NCI-H460 (cell line): ENCODE data around the gene THBS4. TPM values are rescaled to one million over a fixed set of nuclear protein-coding genes. Genes with fewer than 3 reads are reported as not detected.
"Not testable (repeated sequence)": the region's sequence is repeated elsewhere in the genome, so short reads cannot be mapped to it uniquely, and the experiment has no call there.

Source experiments
- DNase-seq: peaks from one replicate; pipeline ENCODE4 v3.0.0-alpha.2; 2016; ENCODE audit warnings: low read depth; ENCODE audit errors: extremely low read depth
- small RNA-seq, 2 experiments: library from RNA; depleted of rRNA; stranded (forward); fragments of <200 nt; gene quantifications; one replicate each; pipeline ENCODE3, GENCODE V24; 2014
- total RNA-seq: library from RNA; depleted of rRNA; stranded (reverse); fragments of >200 nt; shearing (Covaris generic); gene quantifications from 2 replicates; pipeline ENCODE4 v1.2.3, GENCODE V29; 2014; rRNA removed

The THBS4 gene
- total RNA-seq, 1 experiment from 2014 or later: 0.17 TPM

DNA sequence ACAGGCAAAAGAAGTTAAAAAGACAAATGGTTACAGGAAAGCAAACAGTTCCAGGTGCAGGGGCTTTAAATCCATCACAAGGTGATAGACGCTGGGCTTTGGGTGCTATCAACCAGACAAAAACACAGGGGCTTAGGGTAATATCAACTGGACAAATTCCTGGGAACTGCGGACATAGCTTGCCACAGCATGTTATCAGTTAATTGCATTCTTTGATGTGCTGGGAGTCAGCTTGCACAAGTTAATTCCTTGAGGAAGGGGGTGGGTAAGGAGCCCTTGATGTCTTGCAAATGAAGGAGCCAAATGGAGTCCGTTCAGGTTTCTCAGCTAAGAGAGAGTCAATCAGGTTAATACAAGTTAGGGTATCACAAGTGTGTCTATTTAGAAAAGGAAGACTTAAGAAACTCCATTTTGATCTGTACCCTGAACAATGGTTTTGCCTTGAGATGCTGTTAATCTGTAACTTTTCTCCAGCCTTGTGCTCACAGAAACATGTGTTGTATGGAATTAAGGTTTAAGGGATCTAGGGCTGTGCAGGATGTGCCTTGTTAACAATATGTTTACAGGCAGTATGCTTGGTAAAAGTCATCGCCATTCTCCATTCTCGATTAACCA is 76.3 kb downstream of the THBS4 start:
- DNase-seq: not testable (repeated sequence)

DNA sequence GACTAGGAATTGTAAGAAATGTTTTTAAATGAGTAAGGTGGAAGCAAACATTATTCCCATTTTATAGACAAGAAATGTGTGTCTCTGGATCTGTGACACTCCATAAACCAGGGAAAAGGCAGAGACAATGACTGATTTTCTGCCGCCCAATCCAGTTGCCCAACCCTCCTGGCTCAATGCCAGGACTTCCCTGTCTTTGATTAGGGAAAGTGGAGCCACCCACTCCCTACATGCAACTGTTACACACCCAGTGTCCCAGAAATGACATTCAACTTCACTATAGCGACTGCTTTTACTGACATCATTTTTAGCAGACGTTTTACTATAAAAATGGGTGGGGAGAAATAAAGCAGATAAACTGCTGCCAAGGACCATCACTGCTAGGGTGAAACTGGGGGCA is 79.7 kb downstream of the THBS4 start:
- DNase-seq: no peak

DNA sequence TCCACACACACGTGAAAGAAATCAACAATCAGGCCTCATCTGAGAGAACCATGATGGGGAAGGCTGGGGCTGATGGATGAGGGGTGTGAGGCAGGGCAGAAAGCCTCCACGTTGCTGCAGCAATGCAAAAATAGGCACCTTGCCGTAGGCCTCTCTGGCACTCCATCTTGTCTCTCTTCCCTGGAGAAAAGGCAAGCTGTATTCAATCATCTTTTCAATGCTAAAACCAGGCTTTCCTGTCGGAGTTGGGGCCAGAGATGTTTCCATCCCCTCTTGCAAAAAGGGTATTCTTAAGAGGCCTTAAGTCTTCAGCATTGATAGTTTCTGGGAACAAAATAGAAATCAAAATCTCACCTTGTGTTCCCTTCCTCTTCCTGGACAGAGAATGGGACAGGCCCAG is 80.9 kb downstream of the THBS4 start:
- DNase-seq: no peak

DNA sequence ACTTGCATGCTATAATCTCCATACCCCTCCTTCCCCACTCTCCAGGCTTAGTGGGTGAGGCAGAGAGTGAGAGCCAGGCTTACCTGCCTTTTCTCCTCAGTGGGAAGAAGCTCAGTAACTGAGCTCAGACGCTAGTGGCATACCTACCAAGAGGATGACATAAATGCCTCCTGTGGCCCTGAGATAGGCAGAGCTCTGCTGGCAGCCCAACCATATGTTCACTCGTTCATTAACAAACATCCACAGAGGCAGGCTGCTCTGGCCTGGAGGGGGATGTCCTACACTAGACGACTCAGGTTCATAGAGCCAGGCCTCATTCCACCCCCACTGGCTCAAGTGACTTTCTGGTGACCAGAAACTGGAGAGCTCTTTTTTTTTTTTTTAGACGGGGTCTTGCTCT is 81.3 kb downstream of the THBS4 start:
- DNase-seq: no peak

DNA sequence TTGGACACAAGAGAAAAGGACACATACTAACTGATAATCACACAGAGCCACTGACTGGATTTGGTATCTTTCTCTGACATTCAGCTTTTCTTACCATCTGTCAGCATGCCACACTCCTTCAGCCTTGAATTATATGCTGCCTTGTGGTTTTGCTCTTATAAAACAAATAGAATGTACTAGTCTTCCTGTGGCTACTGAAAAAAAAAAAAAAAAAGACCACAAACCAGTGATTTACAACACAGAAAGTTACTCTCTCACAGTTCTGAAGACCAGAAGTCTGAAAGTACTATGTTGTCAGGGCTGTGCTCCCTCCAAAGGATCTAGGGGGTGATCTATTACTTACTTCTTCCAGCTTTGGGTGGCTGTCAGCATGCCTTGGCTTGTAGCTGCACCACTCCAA is 82.3 kb downstream of the THBS4 start:
- DNase-seq: no peak

DNA sequence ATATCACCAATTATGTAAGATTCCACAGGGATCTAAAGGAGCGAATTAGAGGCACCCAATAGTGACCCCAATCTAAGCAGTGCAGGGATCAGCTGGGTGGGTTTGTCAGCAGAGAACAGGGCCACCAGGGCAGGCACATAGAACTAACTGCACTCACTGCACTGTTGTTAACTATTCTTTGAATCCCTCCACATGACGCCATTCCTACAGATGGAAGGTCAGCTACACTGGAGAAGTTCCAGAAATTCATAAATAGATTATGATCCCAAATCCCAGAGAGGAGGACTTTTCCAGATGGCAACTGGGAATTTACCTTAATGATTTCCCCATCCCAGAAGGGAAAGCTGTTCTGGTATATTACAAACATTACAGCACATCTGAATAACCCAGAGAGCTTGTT is 84.2 kb downstream of the THBS4 start:
- no peak for DNase-seq

DNA sequence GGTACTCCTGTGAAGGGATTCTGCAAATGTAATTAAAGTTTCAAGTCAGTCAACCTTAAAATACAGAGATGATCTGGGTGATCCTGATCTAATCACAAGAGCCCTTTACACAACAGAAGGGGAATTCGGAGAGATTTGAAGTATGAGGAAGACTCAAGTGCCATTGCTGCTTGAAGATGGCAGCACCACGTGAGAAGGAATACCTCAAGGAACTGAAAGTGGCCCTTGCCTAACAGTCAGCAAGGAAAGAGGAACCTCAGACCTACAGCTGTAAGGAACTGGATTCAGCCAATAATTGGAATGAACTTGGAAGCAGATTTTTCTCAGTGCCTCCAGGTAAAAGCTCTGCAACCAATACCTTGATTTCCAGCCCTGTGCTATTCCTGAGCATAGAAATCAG is 87.4 kb downstream of the THBS4 start:
- no peak for DNase-seq

DNA sequence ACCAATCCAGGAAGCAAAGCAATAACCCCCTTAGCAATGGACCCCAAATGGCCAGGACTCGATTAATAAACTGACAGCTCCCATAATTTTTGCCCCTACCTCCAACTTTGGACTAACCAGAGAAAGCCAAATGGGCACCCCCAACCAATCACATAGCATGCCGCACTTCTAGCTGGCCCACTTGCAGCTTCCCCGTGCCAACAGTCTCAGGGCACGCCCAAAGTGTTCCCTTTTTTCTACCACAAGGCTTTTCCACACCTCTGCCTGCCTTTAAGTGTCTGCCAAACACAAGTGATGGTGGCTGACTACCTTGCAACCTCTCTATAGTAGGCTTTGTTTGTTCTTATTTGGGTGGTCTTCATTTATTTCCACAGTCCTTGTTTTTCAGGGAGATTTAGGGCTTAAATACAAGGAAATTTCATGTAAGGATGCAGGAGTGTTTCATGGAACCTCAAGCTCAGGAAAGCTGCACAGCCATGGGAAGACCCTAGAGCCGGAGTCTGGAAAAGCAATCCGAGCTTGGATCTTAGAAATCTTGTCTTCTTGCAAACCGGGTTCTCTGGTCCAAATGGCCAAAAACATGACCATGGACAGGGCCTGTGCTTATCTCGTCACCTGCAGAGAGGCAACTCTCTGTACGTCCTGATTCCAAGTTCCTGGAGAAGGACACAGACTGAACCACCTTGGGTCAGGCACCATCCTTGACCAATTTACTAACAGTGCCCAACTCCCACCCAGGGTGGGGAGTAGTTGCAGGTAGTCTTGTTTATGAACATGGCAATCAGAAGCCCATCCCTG is 89.2 kb downstream of the THBS4 start:
- no peak for DNase-seq

DNA sequence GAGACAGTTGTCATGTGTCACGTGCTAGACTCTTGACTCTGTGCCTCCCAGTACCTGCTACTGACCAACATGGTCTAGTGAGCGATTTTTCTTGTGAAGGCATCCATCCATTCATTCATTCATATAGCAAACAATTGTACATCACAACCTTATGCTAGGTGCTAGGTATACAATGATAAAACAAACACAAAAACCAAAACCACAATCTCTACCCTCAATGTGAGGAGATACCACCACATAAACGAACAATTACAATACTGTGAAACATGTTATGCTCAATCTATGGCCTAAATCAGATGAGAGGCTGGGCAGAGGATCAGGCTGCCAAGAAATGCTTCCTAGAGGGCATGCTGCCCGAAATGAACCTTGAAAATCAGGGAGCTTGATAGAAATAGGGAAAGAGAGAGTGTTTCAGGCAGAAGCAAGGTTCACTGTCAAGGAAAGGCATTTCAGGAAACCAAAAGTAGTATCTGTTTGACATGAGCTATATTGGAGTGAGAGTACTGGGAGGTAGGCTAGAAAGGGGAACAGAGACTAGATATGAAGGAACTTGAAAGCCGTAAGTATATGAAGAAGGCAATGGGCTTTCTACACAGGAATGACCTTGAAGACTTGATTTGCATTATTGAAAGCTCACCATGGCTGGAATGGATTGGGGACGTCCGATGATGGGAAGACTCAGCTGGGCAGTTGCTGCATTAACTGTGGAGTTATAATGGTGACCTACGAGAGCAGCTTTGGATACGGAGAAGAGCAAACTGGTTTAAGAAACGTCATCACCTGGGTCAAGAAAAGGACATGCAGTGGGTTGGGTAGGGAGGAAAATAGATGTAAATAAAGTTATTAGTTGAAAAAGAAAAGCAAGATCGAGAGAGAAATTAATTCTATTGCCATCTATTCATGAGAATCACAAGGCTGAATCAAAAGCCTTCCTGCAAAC is 90.1 kb downstream of the THBS4 start:
- DNase-seq: no peak

DNA sequence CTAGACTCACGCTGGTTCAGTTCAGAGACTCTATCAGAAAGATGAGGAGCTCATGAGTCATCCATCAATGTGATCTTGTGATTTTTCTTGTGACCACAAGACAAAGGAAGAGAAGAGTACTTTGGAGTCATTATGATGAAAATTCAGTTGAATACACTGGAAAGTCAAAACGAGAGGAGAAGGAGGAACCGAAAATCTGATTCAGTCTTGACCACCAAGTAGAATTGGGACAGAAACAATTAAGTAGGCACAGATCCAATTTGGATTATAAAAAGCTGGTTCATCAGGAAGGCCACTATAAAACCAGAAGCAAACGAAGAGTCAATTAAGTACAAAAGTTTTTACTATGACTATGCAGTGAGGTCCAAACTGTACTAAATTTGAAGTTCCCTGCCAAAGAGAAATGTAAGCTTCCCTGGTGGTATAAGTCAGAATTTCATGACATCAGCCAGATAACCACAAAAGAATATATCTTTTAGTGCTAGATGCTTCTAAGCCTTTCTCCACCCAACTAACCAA is 90.9 kb downstream of the THBS4 start:
- no peak for DNase-seq

DNA sequence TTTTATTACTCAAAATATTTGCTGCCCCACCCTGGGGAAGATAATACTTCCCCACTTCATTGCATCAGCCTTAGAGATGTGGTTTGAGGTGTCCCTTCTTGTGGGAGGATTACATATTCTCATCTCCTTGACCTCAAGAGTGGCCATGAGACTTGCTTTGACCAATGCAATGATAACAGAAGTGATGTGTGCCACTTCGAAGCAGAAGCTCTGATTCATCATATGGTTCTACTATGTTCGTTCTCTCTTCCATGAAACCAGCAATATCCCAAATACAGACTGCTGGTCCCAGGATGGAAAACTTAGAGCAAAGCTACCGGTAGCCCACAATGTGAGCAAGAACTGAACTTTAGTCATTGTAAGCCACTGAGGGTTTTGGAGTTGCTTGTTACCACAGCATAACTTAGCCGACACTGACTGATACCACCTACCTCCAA is 92.0 kb downstream of the THBS4 start:
- DNase-seq: no peak

DNA sequence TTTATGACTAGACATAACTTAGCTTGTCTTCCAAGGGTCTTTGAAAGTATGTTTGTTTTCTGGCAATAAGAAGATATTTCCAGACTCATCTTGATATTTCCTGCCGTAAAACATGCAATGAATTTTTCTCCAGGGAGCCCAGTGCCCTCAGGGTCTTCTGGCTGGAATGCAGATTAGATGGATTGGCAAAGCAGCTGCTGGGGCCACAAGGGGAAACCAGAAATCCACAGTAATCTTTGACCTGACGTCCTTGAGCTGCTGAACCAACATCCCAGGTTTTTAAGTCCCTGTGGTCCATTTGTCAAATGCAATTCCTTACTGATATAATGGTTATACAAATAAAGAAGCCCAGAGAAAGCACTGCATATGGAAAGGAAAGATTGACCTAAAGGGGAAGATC is 93.0 kb downstream of the THBS4 start:
- DNase-seq: no peak

DNA sequence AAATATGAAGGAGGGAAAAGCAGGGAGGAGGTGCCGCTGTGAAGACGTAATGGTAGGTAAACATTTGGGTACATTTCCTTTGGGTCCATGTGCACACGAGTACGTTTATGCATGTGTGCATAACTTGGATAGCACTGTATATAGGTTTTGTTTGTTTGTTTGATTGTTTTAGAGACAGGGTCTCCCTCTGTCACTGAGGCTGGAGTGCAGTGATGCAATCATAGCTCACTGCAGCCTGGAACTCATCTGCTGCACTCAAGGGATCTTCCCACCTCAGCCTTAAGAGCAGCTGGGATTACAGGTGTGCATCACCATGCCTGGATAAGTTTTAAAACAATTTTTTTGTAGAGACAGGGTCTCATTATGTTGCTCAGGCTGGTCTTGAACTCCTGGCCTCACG is 94.0 kb downstream of the THBS4 start:
- DNase-seq: no peak

Small RNA genes lying within 50 kb of the gene (small RNA-seq; reads per million reads assigned to genes)
- 0 reads per million in 2 experiments for gene TRMT112P2

Other genes with a start within 250 kb of the THBS4 start
- 43.1 and 46.9 TPM in 2 replicates for gene MTX3, start 44.1 kb upstream of the THBS4 start, total RNA-seq
- 5.9 and 6.9 TPM in 2 replicates for gene SERINC5, start 220.7 kb downstream of the THBS4 start, total RNA-seq